Measurements from ENCODE around the gene ST3GAL6.

DNA sequence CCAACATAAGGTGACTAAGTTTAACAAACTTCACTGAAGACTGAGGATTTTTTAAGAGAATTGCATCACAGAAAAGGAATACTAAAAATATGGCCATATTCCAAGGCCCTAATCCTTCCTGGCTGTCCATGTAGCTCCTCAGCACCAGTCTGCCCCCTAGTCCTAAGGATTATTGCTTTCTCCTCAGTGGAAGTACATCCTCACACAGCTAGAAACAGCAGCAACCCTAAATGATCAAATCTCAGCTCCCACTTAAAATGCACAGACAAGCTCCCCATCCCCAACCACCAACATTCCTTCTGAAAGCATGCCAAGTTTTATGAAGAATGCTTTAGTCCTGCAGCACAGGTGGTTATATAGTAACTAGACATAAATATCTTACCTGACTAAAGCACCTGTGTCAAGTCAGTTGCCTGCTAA lies 14.7 kb downstream of the ST3GAL6 start:
- TF ChIP-seq, protein P1, sequence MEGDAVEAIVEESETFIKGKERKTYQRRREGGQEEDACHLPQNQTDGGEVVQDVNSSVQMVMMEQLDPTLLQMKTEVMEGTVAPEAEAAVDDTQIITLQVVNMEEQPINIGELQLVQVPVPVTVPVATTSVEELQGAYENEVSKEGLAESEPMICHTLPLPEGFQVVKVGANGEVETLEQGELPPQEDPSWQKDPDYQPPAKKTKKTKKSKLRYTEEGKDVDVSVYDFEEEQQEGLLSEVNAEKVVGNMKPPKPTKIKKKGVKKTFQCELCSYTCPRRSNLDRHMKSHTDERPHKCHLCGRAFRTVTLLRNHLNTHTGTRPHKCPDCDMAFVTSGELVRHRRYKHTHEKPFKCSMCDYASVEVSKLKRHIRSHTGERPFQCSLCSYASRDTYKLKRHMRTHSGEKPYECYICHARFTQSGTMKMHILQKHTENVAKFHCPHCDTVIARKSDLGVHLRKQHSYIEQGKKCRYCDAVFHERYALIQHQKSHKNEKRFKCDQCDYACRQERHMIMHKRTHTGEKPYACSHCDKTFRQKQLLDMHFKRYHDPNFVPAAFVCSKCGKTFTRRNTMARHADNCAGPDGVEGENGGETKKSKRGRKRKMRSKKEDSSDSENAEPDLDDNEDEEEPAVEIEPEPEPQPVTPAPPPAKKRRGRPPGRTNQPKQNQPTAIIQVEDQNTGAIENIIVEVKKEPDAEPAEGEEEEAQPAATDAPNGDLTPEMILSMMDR (IDR thresholded peaks at IDR 0.05; ENCODE audit: insufficient read depth, low read length) = no peak
- no peak for TF ChIP-seq POLR2AphosphoS5 (IDR thresholded peaks at IDR 0.05; ENCODE audit: low read depth)
- TF ChIP-seq, protein P2, sequence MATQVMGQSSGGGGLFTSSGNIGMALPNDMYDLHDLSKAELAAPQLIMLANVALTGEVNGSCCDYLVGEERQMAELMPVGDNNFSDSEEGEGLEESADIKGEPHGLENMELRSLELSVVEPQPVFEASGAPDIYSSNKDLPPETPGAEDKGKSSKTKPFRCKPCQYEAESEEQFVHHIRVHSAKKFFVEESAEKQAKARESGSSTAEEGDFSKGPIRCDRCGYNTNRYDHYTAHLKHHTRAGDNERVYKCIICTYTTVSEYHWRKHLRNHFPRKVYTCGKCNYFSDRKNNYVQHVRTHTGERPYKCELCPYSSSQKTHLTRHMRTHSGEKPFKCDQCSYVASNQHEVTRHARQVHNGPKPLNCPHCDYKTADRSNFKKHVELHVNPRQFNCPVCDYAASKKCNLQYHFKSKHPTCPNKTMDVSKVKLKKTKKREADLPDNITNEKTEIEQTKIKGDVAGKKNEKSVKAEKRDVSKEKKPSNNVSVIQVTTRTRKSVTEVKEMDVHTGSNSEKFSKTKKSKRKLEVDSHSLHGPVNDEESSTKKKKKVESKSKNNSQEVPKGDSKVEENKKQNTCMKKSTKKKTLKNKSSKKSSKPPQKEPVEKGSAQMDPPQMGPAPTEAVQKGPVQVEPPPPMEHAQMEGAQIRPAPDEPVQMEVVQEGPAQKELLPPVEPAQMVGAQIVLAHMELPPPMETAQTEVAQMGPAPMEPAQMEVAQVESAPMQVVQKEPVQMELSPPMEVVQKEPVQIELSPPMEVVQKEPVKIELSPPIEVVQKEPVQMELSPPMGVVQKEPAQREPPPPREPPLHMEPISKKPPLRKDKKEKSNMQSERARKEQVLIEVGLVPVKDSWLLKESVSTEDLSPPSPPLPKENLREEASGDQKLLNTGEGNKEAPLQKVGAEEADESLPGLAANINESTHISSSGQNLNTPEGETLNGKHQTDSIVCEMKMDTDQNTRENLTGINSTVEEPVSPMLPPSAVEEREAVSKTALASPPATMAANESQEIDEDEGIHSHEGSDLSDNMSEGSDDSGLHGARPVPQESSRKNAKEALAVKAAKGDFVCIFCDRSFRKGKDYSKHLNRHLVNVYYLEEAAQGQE (IDR thresholded peaks at IDR 0.05; ENCODE audit: insufficient replicate concordance, low read depth) = no peak
- TF ChIP-seq SPI1 (IDR thresholded peaks at IDR 0.05; ENCODE audit: borderline replicate concordance, low read depth) = no peak
- no peak for TF ChIP-seq GABPA (IDR thresholded peaks at IDR 0.05; ENCODE audit: low read depth)

All from HL-60 (cell line).